HG03521 (cell line): ENCODE results near the gene ACTA1.
"Not testable (repeated sequence)": the region's sequence is repeated elsewhere in the genome, so short reads cannot be mapped to it uniquely, and the experiment has no call there.

Experiments
- ATAC-seq: cut with Tn5 transposase; IDR thresholded peaks from one replicate; pipeline ENCODE4 v1.9.1; 2021; ENCODE audit warnings: mild to moderate bottlenecking, moderate library complexity; ENCODE audit not compliant: unreplicated experiment

ACTA1 gene

GRCh38 chr1:229440851-229441537 lies 7.1 kb upstream of the ACTA1 start:
- ATAC-seq: peak; percentile 95

GRCh38 chr1:229438021-229438420 lies 4.1 kb upstream of the ACTA1 start:
- no peak for ATAC-seq

GRCh38 chr1:229437443-229437842 lies 3.5 kb upstream of the ACTA1 start:
- no peak for ATAC-seq

GRCh38 chr1:229436201-229436600 lies 2.3 kb upstream of the ACTA1 start:
- no peak for ATAC-seq

- no peak for ATAC-seq
Measured at GRCh38 chr1:229434641-229435051, 752 bp upstream of the ACTA1 start.

GRCh38 chr1:229433364-229434004 lies 410 bp downstream of the ACTA1 start:
- ATAC-seq: no peak

- no peak for ATAC-seq
Measured at GRCh38 chr1:229432905-229433304, 989 bp downstream of the ACTA1 start.

GRCh38 chr1:229432116-229432461 lies 1.8 kb downstream of the ACTA1 start:
- no peak for ATAC-seq

- no peak for ATAC-seq
Measured at GRCh38 chr1:229431284-229432115, 2.4 kb downstream of the ACTA1 start.

- no peak for ATAC-seq
Measured at GRCh38 chr1:229430761-229431283, 3.1 kb downstream of the ACTA1 start.

GRCh38 chr1:229428256-229428655 lies 5.6 kb downstream of the ACTA1 start:
- no peak for ATAC-seq

- ATAC-seq: no peak
Measured at GRCh38 chr1:229427572-229427971, 6.3 kb downstream of the ACTA1 start.

GRCh38 chr1:229425564-229426159 lies 8.2 kb downstream of the ACTA1 start:
- no peak for ATAC-seq

- no peak for ATAC-seq
Measured at GRCh38 chr1:229420765-229421164, 13.1 kb downstream of the ACTA1 start.

- no peak for ATAC-seq
Measured at GRCh38 chr1:229420224-229420623, 13.7 kb downstream of the ACTA1 start.

- not testable (repeated sequence) for ATAC-seq
Measured at GRCh38 chr1:229418586-229418985, 15.3 kb downstream of the ACTA1 start.

- ATAC-seq: not testable (repeated sequence)
Measured at GRCh38 chr1:229412810-229413209, 21.1 kb downstream of the ACTA1 start.

GRCh38 chr1:229412056-229412455 lies 21.8 kb downstream of the ACTA1 start:
- ATAC-seq: no peak

GRCh38 chr1:229411434-229412055 lies 22.3 kb downstream of the ACTA1 start:
- ATAC-seq: no peak

GRCh38 chr1:229410692-229411433 lies 23.0 kb downstream of the ACTA1 start:
- no peak for ATAC-seq
